Measurements from ENCODE around the gene CASTOR2.

- TF ChIP-seq CTCF (IDR thresholded peaks at IDR 0.05; ENCODE audit: extremely low read depth in 1 of 2, insufficient read depth in 1 of 2, low read depth in 1 of 2, low read length in 2 of 2) (no peak), POLR2A (IDR thresholded peaks at IDR 0.05; ENCODE audit: low read depth, low read length) (no peak), MYC (IDR thresholded peaks at IDR 0.05; ENCODE audit: low read depth, low read length) (no peak), EZH2 (IDR thresholded peaks at IDR 0.05; ENCODE audit: borderline replicate concordance, low read depth, low read length, severe bottlenecking) (no peak), MAX (IDR thresholded peaks at IDR 0.05; ENCODE audit: insufficient read depth, insufficient read length) (no peak), POLR2AphosphoS5 (IDR thresholded peaks at IDR 0.05; ENCODE audit: insufficient read depth, low read depth, low read length) (no peak), JUN (IDR thresholded peaks at IDR 0.05; ENCODE audit: borderline replicate concordance, insufficient read depth, insufficient read length, low read depth) (no peak), GATA2 (IDR thresholded peaks at IDR 0.05; ENCODE audit: insufficient read depth, insufficient read length, low read depth, low read length) (no peak), FOS (IDR thresholded peaks at IDR 0.05; ENCODE audit: borderline replicate concordance, insufficient read depth, low read length) (no peak)
Observed at GRCh38 chr7:75054744-75055143, 90.2 kb downstream of the CASTOR2 start.

Measured in endothelial cell of umbilical vein (primary cell).